Keratinocyte (primary cell): ENCODE data around the gene ROR1. TPM values are rescaled to one million over a fixed set of nuclear protein-coding genes. Genes with fewer than 3 reads are reported as not detected.
A peak's percentile ranks its signal among the peaks of the same experiment; 100 is the strongest.

Experiments used
- DNase-seq: peaks from one replicate; pipeline ENCODE4 v3.0.0-alpha.2; 2011; ENCODE audit warnings: low read depth, missing footprints, low spot score
- FAIRE-seq: peaks from 2 replicates; lab custom pipeline; 2011; peaks lifted over from hg19 to GRCh38; lab: Jason Lieb, UNC
- H2AFZ ChIP-seq: 2 replicates; pipeline ENCODE4 v1.6.0; 2012; ENCODE audit warnings: low read length, control low read depth, inconsistent platforms; ENCODE audit not compliant: control insufficient read depth
- H3K27ac ChIP-seq: 2 replicates; pipeline ENCODE4 v1.5.1; 2011; ENCODE audit warnings: low read length; ENCODE audit not compliant: control insufficient read depth, insufficient read depth
- H3K27me3 ChIP-seq: 3 replicates; pipeline ENCODE4 v1.6.0; 2011; ENCODE audit warnings: low read length; ENCODE audit not compliant: control insufficient read depth, insufficient read depth; ENCODE audit errors: extremely low read depth
- H3K36me3 ChIP-seq, 2 experiments: 2 replicates in 1 of 2; 3 replicates in 1 of 2; pipeline ENCODE4 v1.5.1; 2011; ENCODE audit warnings: low read length in 2 of 2, mild to moderate bottlenecking in 1 of 2; ENCODE audit not compliant: control insufficient read depth in 2 of 2, insufficient read depth in 2 of 2; ENCODE audit errors: extremely low read depth in 1 of 2
- H3K4me1 ChIP-seq: 3 replicates; pipeline ENCODE4 v1.5.1; 2011; ENCODE audit warnings: low read length; ENCODE audit not compliant: control insufficient read depth, insufficient read depth; ENCODE audit errors: extremely low read depth
- H3K4me2 ChIP-seq: 3 replicates; pipeline ENCODE4 v1.6.0; 2011; ENCODE audit warnings: low read depth, low read length; ENCODE audit not compliant: control insufficient read depth, insufficient read depth; ENCODE audit errors: extremely low read depth
- H3K4me3 ChIP-seq, 3 experiments: fragments of 200-600 bp in 1 of 3; sonication (generic) in 1 of 3; 2 replicates in 2 of 3; 3 replicates in 1 of 3; pipeline ENCODE4 v1.5.1; 2011 to 2016; ENCODE audit warnings: low read length in 3 of 3, mild to moderate bottlenecking in 3 of 3, control low read depth in 2 of 3, inconsistent platforms in 1 of 3, low read depth in 1 of 3, mixed read lengths in 1 of 3, mixed run types in 1 of 3, moderate library complexity in 1 of 3; ENCODE audit not compliant: control insufficient read depth in 2 of 3, insufficient read depth in 2 of 3; ENCODE audit errors: extremely low read depth in 1 of 3
- H3K79me2 ChIP-seq: 2 replicates; pipeline ENCODE4 v1.6.0; 2012; ENCODE audit warnings: low read length; ENCODE audit not compliant: control insufficient read depth, insufficient read depth
- H3K9ac ChIP-seq: 3 replicates; pipeline ENCODE4 v1.6.0; 2011; ENCODE audit warnings: low read length; ENCODE audit not compliant: control insufficient read depth, insufficient read depth; ENCODE audit errors: extremely low read depth
- H3K9me1 ChIP-seq: 3 replicates; pipeline ENCODE4 v1.6.0; 2011; ENCODE audit warnings: low read length; ENCODE audit not compliant: control insufficient read depth, insufficient read depth; ENCODE audit errors: extremely low read depth
- H3K9me3 ChIP-seq: 2 replicates; pipeline ENCODE4 v1.5.1; 2012; ENCODE audit warnings: low read depth, low read length; ENCODE audit not compliant: control insufficient read depth
- H4K20me1 ChIP-seq: 3 replicates; pipeline ENCODE4 v1.6.0; 2011; ENCODE audit warnings: low read length; ENCODE audit not compliant: control insufficient read depth, insufficient read depth; ENCODE audit errors: extremely low read depth
- CTCF ChIP-seq, 3 experiments: IDR thresholded peaks in 1 of 3; conservative IDR thresholded peaks in 1 of 3; optimal IDR thresholded peaks in 1 of 3; 2 replicates in 2 of 3; 3 replicates in 1 of 3; pipeline versions ENCODE3 to v1.5.1; 2011; ENCODE audit warnings: low read length in 3 of 3, mild to moderate bottlenecking in 3 of 3, moderate library complexity in 2 of 3, control low read depth in 1 of 3, inconsistent platforms in 1 of 3; ENCODE audit not compliant: insufficient read depth in 2 of 3; ENCODE audit errors: extremely low read depth in 1 of 3
- EZH2 ChIP-seq: IDR thresholded peaks from one replicate; pipeline ENCODE4 v1.6.1; 2012; ENCODE audit warnings: inconsistent platforms, mild to moderate bottlenecking, low read length, moderate library complexity
- dilution Hi-C: fragments of 300-500 bp; cut with MboI; formaldehyde crosslinking; loops from one replicate; pipeline ENCODE4 v1.7.0; 2020; ENCODE audit warnings: low sequenced_read_pairs; ENCODE audit not compliant: extremely low pct_ligation_motif_present
- polyA plus RNA-seq, 5 experiments: library from polyadenylated mRNA; depleted of rRNA in 3 of 5; stranded (reverse) in 3 of 5; stranded (forward) in 1 of 5; unstranded in 1 of 5; fragments of >200 nt; gene quantifications; 1 replicate in 1 of 5; 2 replicates in 3 of 5; 3 replicates in 1 of 5; pipeline versions ENCODE4 v1.2.1 to v1.2.3, GENCODE V29; 2011 to 2012; ENCODE audit warnings: missing spikeins in 2 of 5, low read depth in 1 of 5, low replicate concordance in 1 of 5

The ROR1 gene
- polyA plus RNA-seq, 1 donor (not counting 4 experiments of a cell fraction or from before 2014, with no cell fraction given), result 9.2 TPM

DNA sequence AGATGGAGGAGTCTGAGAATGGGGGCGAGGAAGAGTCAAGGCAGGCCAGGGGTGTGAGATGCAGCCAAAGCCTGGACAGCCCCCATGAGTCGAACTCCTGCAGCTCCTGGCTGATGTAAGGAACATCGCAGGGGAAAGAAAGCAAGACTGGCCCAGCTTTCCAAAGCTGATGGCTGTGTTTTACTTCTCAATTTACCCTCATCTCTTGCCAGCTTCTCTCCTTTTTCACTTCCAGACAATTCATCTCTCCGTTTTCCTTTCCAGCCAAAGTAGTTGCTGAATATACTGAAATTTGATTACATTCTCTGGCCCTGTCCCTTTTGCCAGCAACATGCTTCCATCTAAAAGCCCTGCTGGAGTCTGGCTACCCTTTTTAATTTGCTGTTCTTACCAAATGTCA is 389.6 kb downstream of the ROR1 start:
- no peaks in the 10 kb centered on the region for H3K79me2 ChIP-seq
- dilution Hi-C loops, result no loop called here
- no peak for TF ChIP-seq EZH2
- TF ChIP-seq CTCF (optimal IDR thresholded peaks at IDR 0.05 in 1 of 3, IDR thresholded peaks at IDR 0.05 in 1 of 3, conservative IDR thresholded peaks at IDR 0.05 in 1 of 3; ENCODE audit: extremely low read depth in 1 of 3, insufficient read depth in 2 of 3, low read length in 3 of 3), result no peak
- H3K4me1 ChIP-seq, result no peaks in the 10 kb centered on the region
- no peak overlapping the region for H2AFZ ChIP-seq
- H3K36me3 ChIP-seq, result peaks cover 2% of the 10 kb centered on the region in 2 experiments
- no peak for DNase-seq
- H3K4me2 ChIP-seq, result no peak overlapping the region
- H4K20me1 ChIP-seq, result no peaks in the 10 kb centered on the region
- H3K27ac ChIP-seq, result no peak overlapping the region
- H3K27me3 ChIP-seq, result no peaks in the 10 kb centered on the region
- no peak for FAIRE-seq
- H3K4me3 ChIP-seq, result no peak overlapping the region
- no peak overlapping the region for H3K9ac ChIP-seq
- H3K9me3 ChIP-seq, result no peaks in the 10 kb centered on the region
- H3K9me1 ChIP-seq, result no peaks in the 10 kb centered on the region

- no peak for DNase-seq
- TF ChIP-seq EZH2 (no peak), CTCF (optimal IDR thresholded peaks at IDR 0.05 in 1 of 3, IDR thresholded peaks at IDR 0.05 in 1 of 3, conservative IDR thresholded peaks at IDR 0.05 in 1 of 3; ENCODE audit: extremely low read depth in 1 of 3, insufficient read depth in 2 of 3, low read length in 3 of 3) (peak; percentile 36 to 47 (median 46))
- Histone ChIP-seq H2AFZ (no peak overlapping the region), H3K9me3 (no peaks in the 10 kb centered on the region), H3K27me3 (no peaks in the 10 kb centered on the region), H3K9me1 (no peaks in the 10 kb centered on the region), H4K20me1 (no peaks in the 10 kb centered on the region), H3K4me2 (no peak overlapping the region), H3K4me3 (no peak overlapping the region), H3K36me3 (peaks cover 2 to 3% of the 10 kb centered on the region in 2 experiments), H3K79me2 (no peaks in the 10 kb centered on the region), H3K4me1 (no peaks in the 10 kb centered on the region), H3K9ac (no peak overlapping the region), H3K27ac (no peak overlapping the region)
- no peak for FAIRE-seq
- dilution Hi-C loops, result no loop called here
These were observed 390.2 kb downstream of the ROR1 start for GRCh38 chr1:64163970-64164369.
